ENCODE data around the gene PLCB4.

PLCB4 gene

GRCh38 chr20:9480066-9480465 lies 411.2 kb downstream of the PLCB4 start:
- no peak overlapping the region for H3K4me3 ChIP-seq (ENCODE audit: low read depth, low read length)

DNA sequence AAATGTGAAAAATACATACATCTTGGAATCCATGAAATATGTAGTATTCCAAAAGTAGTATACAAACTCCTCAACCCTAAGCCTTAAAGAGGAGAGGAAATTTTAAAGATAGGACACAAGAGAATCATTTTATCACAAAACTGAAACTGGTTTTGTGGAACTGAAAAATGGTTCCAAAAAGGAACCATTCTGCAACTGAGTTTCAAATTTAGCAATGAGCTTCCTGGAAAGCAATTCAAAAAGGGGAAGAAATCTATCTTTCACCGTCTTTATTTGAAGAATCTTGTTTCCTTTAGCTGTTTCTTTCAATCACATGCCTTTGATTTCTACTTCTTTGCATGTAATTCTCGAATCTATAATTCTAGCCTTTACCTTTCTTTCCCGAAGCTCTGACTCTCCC lies 413.3 kb downstream of the PLCB4 start:
- no peak overlapping the region for H3K4me3 ChIP-seq (ENCODE audit: low read depth, low read length)

DNA sequence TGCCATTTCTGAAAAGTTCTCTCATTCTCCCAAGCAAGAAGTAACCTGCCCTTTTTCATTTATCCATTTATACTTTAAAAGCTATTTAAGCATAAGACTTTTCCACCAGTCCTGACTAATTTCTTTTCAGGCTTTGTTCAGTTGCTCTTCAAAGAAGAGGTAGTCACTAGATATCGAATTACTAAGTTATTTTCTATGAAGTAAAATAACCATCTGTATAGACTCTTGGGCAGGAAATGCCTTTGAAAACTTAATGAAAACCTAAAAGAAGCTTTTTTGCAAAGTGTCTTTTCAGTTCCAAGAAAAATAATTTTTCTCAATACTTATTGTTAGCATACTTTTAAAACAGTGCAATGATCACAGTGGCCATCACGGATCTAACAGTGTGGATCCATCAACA lies 414.2 kb downstream of the PLCB4 start:
- no peak overlapping the region for H3K4me3 ChIP-seq (ENCODE audit: low read depth, low read length)

- no peak overlapping the region for H3K4me3 ChIP-seq (ENCODE audit: low read depth, low read length)
Observed at GRCh38 chr20:9485614-9486340, 416.9 kb downstream of the PLCB4 start.

GRCh38 chr20:9487231-9487630 lies 418.3 kb downstream of the PLCB4 start:
- H3K4me3 ChIP-seq (ENCODE audit: low read depth, low read length): no peak overlapping the region

GRCh38 chr20:9488063-9488462 lies 419.2 kb downstream of the PLCB4 start:
- no peak overlapping the region for H3K4me3 ChIP-seq (ENCODE audit: low read depth, low read length)

DNA sequence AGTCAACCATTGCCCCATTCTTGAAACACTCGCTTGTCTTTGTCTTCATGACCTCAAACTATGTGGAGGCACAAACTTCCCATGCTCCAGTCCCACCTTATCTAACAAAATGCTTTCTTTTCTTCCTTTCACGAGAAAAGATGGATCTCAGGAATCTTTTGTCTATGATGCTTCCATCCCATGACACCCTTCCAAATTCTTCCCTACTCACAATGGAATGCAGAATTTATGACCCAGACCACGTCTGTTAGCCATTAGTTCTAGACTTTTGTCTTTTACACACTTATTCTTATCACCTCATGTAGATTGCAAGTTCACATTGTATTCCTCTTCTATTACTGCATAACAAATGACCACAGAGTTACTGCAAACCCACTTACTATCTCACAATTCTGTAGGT lies 421.3 kb downstream of the PLCB4 start:
- no peak overlapping the region for H3K4me3 ChIP-seq (ENCODE audit: low read depth, low read length)

- H3K4me3 ChIP-seq (ENCODE audit: low read depth, low read length): no peak overlapping the region
Observed at GRCh38 chr20:9490631-9491030, 421.7 kb downstream of the PLCB4 start.

- no peak overlapping the region for H3K4me3 ChIP-seq (ENCODE audit: low read depth, low read length)
Observed at GRCh38 chr20:9491324-9491723, 422.4 kb downstream of the PLCB4 start.

- H3K4me3 ChIP-seq (ENCODE audit: low read depth, low read length): no peak overlapping the region
Observed at GRCh38 chr20:9492067-9492466, 423.2 kb downstream of the PLCB4 start.

DNA sequence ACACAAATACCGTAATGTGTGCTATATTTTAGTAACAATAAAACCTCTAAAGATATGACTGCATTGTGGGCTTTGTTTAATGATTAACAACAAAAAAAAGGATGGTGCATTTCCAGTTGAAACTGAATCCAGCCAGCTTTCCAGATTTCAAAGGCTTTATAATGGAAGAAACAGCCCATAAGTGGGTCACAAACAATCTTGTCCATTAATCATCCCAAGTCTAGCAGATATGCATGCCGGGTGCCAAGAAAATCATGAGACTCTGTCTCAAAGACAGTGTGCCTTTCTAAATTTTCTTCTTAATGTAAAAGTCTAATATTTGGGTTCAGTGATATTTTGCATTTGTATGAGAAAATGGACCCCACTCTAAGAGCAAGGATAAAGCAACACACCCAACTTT lies 424.9 kb downstream of the PLCB4 start:
- H3K4me3 ChIP-seq (ENCODE audit: low read depth, low read length): no peak overlapping the region

GRCh38 chr20:9495701-9496100 lies 426.8 kb downstream of the PLCB4 start:
- no peak overlapping the region for H3K4me3 ChIP-seq (ENCODE audit: low read depth, low read length)

- H3K4me3 ChIP-seq (ENCODE audit: low read depth, low read length): no peak overlapping the region
Observed at GRCh38 chr20:9496155-9496554, 427.3 kb downstream of the PLCB4 start.

- no peak overlapping the region for H3K4me3 ChIP-seq (ENCODE audit: low read depth, low read length)
Observed at GRCh38 chr20:9498322-9498721, 429.4 kb downstream of the PLCB4 start.

- H3K4me3 ChIP-seq (ENCODE audit: low read depth, low read length): no peak overlapping the region
Observed at GRCh38 chr20:9499126-9499899, 430.4 kb downstream of the PLCB4 start.

DNA sequence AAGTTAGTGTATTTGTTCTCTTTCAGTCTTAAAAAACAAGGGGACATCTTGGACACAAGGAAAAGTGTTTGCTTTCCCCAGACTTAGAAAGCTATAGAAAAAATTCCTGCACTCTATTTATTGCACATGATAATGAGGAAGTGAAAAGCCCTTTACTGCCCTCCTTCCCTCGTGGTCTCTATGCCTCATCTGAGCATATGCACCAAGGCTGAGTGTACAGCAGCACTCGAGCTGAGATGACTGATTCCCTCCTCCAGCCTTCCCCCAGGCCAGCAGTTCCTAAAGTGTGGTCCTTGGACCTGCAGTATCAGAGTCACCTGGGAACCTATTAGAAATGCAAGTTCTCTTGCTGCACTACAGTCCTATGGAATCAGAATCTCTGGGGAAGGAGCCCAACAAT lies 431.2 kb downstream of the PLCB4 start:
- H3K4me3 ChIP-seq (ENCODE audit: low read depth, low read length): no peak overlapping the region

DNA sequence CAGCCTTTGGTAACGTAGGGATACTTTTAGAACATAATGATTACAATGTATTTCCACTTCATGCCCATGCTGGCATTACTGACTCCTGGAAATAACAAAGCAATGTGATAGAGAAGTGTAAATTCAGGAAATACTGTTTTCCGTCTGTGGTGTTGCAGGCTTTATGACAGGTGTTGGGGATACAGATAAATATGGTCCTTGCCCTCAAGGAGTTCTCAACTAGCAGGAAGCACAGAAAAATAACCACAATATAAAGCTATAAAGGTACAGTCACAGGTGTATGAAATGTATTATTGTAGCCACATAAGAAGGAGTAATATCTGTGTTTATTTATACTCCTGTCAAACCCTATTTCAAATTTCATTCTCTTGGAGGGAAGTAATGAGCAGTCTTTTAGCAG lies 432.6 kb downstream of the PLCB4 start:
- no peak overlapping the region for H3K4me3 ChIP-seq (ENCODE audit: low read depth, low read length)

DNA sequence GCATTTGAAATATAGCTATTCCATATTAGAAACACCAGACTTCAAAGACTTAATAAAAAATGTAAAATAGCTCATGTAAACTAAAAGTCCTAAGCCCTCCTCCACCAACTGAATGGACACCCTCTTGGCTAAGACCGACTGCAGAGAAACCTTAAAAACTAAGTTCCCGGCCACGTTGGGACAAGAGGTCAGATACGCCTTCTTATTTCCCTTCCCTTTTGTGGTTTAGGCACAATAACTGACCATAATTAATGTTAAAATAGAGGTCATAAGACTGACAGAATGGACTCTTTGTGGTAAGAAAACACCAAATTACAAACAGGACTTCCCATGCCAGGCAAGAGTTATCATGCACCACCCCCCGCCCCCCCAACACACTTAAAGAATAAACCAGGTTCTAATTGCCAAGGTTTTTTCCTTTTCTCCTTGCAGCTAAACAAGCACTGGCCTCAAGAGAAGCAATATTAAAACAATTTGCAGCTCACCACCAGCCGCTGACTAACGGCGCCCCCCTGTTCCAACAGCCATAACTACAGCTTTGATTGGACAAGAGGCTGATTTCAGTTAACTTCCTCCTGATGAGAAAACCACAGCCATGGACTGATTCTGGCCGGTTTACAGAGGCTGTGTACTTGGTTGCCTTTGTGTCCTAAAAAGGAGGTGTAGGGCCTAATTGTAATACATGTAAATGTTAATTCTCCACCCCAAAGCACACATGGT lies 434.8 kb downstream of the PLCB4 start:
- H3K4me3 ChIP-seq (ENCODE audit: low read depth, low read length): no peak overlapping the region

GRCh38 chr20:9506280-9506821 lies 437.5 kb downstream of the PLCB4 start:
- H3K4me3 ChIP-seq (ENCODE audit: low read depth, low read length): no peak overlapping the region

DNA sequence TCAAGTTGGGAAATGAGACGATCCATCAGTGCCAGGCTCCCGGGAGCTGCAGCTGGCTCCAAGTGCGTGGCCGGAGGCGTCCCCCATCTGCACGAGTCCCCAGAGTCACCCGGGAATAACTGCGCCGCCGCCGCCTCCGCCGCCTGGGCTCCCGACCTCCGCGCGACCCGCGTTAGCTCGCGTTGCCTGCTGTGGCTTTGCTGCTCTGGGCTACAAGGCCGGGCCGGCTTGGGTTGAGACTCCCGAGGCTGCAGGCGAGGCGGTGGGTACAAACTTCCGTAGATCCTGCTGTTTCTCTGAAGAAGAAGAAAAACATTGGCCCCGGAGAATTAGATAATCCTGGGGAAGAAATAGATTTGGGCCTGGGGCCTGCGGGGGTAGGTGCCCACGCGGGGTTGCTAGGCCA lies 438.1 kb downstream of the PLCB4 start:
- H3K4me3 ChIP-seq (ENCODE audit: low read depth, low read length): no peak overlapping the region

GRCh38 chr20:9507544-9508239 lies 438.8 kb downstream of the PLCB4 start:
- H3K4me3 ChIP-seq (ENCODE audit: low read depth, low read length): no peak overlapping the region

All from iPS-11a (cell line).